Immature natural killer cell (primary cell): ENCODE measurements around the gene SLC22A4. TPM values are rescaled to one million over a fixed set of nuclear protein-coding genes. Genes with fewer than 3 reads are reported as not detected.
A peak's percentile ranks its signal among the peaks of the same experiment; 100 is the strongest.

Experiments used
- DNase-seq, 3 donors: peaks; one replicate each; pipeline ENCODE4 v3.0.0; 2022; ENCODE audit warnings: mixed read lengths in 1 of 3
- H3K27ac Mint-ChIP-seq, 6 donors: one replicate each; pipeline ENCODE4 v1.8.0; 2020; ENCODE audit warnings: mixed read lengths in 6 of 6, mild to moderate bottlenecking in 5 of 6, inconsistent platforms in 4 of 6, moderate library complexity in 3 of 6
- H3K27me3 Mint-ChIP-seq, 3 donors: one replicate each; pipeline ENCODE4 v1.8.0; 2020 to 2021; ENCODE audit warnings: low read depth in 3 of 3, mild to moderate bottlenecking in 3 of 3, mixed read lengths in 3 of 3, moderate library complexity in 3 of 3, inconsistent platforms in 1 of 3
- H3K36me3 Mint-ChIP-seq, 3 donors: one replicate each; pipeline ENCODE4 v1.8.0; 2020; ENCODE audit warnings: mixed read lengths in 3 of 3, inconsistent platforms in 2 of 3, mild to moderate bottlenecking in 2 of 3
- H3K4me1 Mint-ChIP-seq, 2 donors: one replicate each; pipeline ENCODE4 v1.8.0; 2020; ENCODE audit warnings: inconsistent platforms in 2 of 2, mild to moderate bottlenecking in 2 of 2, mixed read lengths in 2 of 2, moderate library complexity in 1 of 2
- H3K4me3 Mint-ChIP-seq, 5 donors: one replicate each; pipeline ENCODE4 v1.8.0; 2020; ENCODE audit warnings: mild to moderate bottlenecking in 5 of 5, mixed read lengths in 5 of 5, inconsistent platforms in 3 of 5, moderate library complexity in 3 of 5
- H3K9me3 Mint-ChIP-seq, 6 donors: one replicate each; pipeline ENCODE4 v1.8.0; 2020; ENCODE audit warnings: mild to moderate bottlenecking in 6 of 6, mixed read lengths in 6 of 6, inconsistent platforms in 4 of 6, moderate library complexity in 3 of 6
- polyA plus RNA-seq, 3 donors: library from polyadenylated mRNA; unstranded; fragments of 300-500 nt; fragmentation: Illumina TruSeq; gene quantifications; one replicate each; pipeline ENCODE4 v1.2.3, GENCODE V29; 2021

Gene SLC22A4
- polyA plus RNA-seq, 3 donors from 2014 or later = not detected

GRCh38 chr5:132392978-132393825, 99.0 kb downstream of the SLC22A4 start:
- peak overlapping the region in 3 of 6 donors; percentile 19 to 56 (median 31) for H3K27ac Mint-ChIP-seq
- H3K27me3 Mint-ChIP-seq = no peaks in the 10 kb centered on the region
- H3K4me1 Mint-ChIP-seq = peaks cover 14 to 15% of the 10 kb centered on the region in 2 donors
- peaks cover 3 to 8% (median 6%) of the 10 kb centered on the region in 3 donors for H3K36me3 Mint-ChIP-seq
- no peak for DNase-seq
- no peak overlapping the region for H3K4me3 Mint-ChIP-seq
- no peaks in the 10 kb centered on the region for H3K9me3 Mint-ChIP-seq

Other genes with a start within 250 kb of the SLC22A4 start
- under 1 TPM in 1 of 3 donors, not detected in 2; 0.20 TPM for gene IL3, start 233.7 kb upstream of the SLC22A4 start, polyA plus RNA-seq
- under 1 TPM in 2 of 3 donors, not detected in 1; 0.43 to 0.86 TPM for gene CSF2, start 220.6 kb upstream of the SLC22A4 start, polyA plus RNA-seq
- gene P4HA2, start 66.5 kb upstream of the SLC22A4 start, polyA plus RNA-seq = under 1 TPM in 2 of 3 donors, not detected in 1; 0.91 TPM
- not detected for gene PDLIM4, start 36.7 kb upstream of the SLC22A4 start, polyA plus RNA-seq
- gene SLC22A5, start 75.3 kb downstream of the SLC22A4 start, polyA plus RNA-seq = 1 to 10 TPM; 1.1 to 1.5 (median 1.5) TPM
- 100 to 1,000 TPM; 349 to 460 (median 371) TPM for gene IRF1, start 196.4 kb downstream of the SLC22A4 start, polyA plus RNA-seq
- gene IL5, start 249.1 kb downstream of the SLC22A4 start, polyA plus RNA-seq = not detected